ENCODE data around the gene SGCG.
"Not testable (repeated sequence)": the region's sequence is repeated elsewhere in the genome, so short reads cannot be mapped to it uniquely, and the experiment has no call there.

The SGCG gene

GRCh38 chr13:23212671-23213070, 31.9 kb downstream of the SGCG start:
- DNase-seq (ENCODE audit: low read depth in 2 of 2), result no peak

- DNase-seq (ENCODE audit: low read depth in 2 of 2), result no peak
Observed at GRCh38 chr13:23231241-23231640, 50.5 kb downstream of the SGCG start.

- no peak for DNase-seq (ENCODE audit: low read depth in 2 of 2)
Observed at GRCh38 chr13:23235994-23236393, 55.2 kb downstream of the SGCG start.

DNA sequence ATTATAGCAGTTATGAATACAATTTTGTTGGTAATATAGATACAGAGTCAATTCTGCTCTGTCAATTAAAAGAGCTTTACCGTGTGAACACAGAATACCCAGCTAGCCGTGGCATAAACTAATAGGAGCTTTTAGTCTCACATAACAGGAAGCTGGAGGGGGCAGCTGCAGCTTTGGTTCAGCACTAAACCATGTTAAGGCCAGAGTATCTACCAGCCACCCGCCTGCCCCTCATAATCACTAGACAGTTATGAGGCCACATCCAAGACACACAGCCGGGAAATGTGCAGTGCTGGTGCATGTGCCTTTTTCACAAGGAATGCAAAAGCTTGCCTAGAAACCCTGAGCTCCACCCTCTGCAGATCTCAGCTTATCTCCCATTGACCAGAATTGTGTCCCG, 62.3 kb downstream of the SGCG start:
- no peak for DNase-seq (ENCODE audit: low read depth in 2 of 2)

- DNase-seq (ENCODE audit: low read depth in 2 of 2), result not testable (repeated sequence)
Observed at GRCh38 chr13:23248410-23248809, 67.6 kb downstream of the SGCG start.

DNA sequence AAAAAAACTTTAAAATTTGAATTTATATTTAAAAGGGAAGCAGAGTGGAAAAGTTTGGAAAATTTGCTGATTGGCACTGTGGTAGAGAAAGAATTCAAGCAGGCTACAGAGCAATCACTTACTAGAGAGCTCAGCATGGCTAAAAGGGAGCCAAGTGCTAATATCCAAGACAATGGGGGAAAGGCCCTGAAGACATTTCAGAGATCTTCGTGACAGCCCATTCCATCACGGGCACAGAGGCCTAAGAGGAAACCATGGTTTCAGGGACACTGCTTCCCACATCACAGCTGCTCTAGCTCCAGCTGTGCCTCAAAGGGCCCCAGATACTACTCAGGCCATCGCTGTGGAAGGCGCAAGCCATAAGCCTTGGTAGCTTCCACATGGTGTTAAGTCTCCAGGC, 73.7 kb downstream of the SGCG start:
- no peak for DNase-seq (ENCODE audit: low read depth in 2 of 2)

- DNase-seq (ENCODE audit: low read depth in 2 of 2), result no peak
Observed at GRCh38 chr13:23267571-23267970, 86.8 kb downstream of the SGCG start.

DNA sequence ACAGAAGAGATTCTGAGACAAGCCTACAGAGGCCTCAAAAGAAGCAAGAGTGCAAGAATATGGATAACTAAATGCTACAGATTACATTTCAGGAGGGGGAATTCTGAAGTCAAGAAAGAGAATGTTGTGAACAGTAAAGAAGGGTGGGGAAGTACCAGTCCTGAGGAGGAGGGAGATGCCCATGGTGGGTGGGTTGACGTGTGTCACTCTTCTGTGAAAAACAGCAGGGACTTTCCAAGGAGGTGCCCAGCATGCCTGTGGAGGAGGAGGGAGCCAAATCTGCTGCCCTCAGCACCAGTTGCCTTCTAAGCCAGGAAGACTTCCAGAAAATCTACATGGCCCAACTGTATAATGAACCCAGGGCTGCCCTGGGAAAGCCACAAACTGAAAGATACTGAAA, 87.7 kb downstream of the SGCG start:
- DNase-seq (ENCODE audit: low read depth in 2 of 2), result no peak

DNA sequence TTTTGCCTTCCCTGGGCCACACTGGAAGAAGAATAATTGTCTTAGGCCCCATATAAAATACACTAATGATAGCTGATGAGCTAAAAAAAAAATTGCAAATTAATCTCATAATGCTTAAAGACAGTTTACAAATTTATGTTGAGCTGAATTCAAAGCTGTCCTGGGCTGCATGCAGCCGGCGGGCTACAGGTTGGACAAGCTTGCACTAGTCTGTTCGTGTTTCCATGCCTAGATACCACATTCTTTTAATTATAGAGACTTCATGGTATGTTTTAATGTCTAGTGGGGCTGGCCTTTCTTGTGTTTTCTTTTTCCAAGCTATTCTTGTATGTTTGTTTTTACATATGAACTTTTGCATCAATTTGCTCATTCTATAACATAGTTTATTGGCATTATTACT, 90.6 kb downstream of the SGCG start:
- no peak for DNase-seq (ENCODE audit: low read depth in 2 of 2)

- DNase-seq (ENCODE audit: low read depth in 2 of 2), result no peak
Observed at GRCh38 chr13:23273498-23273897, 92.7 kb downstream of the SGCG start.

- DNase-seq (ENCODE audit: low read depth in 2 of 2), result no peak
Observed at GRCh38 chr13:23279321-23279720, 98.5 kb downstream of the SGCG start.

DNA sequence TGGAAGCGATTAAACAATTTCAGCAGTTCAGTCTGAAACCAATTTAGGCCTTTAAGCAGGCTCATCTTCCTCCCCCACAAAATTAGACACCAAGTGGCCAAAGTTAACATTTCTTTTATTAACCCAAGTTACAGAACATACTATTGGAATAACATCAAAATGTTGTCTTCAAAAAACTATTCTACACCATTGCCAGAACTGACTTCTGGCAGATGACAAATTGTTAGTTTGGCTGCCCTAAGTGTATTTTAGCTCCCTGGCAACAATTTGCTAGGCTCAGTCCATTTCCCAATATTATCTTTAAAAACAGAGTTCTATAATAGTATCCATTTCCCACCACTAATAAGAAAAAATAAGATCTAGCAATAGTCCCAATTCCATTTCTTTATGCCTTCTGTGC, 107.8 kb downstream of the SGCG start:
- DNase-seq (ENCODE audit: low read depth in 2 of 2), result no peak

DNA sequence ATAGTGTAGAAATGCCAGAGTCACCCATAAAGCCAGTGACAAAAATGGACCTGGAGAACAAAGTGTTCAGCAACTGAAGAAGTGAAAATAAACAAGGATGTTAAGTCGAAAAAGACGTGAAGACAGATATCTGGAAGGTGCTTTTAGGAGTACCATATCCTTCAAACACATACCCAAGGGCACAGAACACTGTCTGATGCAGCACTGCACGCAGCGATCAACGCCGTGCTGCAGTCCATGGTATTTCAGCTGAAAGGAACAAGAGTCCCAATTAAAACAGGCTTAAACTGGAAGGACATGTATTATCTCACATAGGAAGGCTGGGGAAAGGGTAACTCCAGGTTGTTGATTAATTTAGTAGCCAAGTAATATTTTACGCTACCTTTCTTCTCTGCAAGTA, 108.2 kb downstream of the SGCG start:
- DNase-seq (ENCODE audit: low read depth in 2 of 2), result no peak

DNA sequence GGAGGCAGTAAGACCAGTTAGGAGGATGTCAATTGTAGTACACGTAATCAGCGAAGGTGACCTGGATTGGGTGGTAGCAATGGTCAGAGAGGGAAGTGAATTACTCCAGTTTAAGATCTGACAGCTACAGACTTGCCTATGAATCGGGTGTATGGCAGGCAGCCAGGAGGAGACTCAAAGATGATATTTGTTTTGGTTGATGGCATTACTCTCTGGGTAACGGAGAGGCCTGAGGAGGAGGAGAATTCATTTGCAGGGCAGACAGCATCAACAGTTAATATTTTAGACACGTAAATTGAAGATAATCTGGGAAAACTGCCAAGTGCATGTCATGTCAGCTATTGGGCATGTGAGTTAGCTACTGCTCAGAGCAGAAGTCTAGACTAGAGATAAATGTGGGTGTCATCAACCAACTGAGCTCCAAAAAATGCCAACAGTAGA, 109.2 kb downstream of the SGCG start:
- DNase-seq (ENCODE audit: low read depth in 2 of 2), result no peak

GRCh38 chr13:23292586-23292985, 111.8 kb downstream of the SGCG start:
- no peak for DNase-seq (ENCODE audit: low read depth in 2 of 2)

DNA sequence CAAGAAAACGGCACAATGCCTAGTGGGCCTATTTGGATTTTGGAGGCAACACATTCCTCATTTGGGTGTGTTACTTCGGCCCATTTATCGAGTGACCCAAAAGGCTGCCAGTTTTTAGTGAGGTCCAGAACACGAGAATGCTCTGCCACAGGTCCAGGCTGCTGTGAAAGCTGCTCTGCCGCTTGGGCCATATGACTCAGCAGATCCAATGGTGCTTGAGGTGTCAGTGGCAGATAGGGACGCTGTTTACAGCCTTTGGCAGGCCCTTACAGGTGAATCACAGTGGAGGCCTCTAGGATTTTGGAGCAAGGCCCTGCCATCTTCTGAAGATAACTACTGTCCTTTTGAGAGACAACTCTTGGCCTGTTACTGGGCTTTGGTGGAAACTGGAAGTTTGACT, 134.1 kb downstream of the SGCG start:
- not testable (repeated sequence) for DNase-seq (ENCODE audit: low read depth in 2 of 2)

- no peak for DNase-seq (ENCODE audit: low read depth in 2 of 2)
Observed at GRCh38 chr13:23319883-23320224, 139.1 kb downstream of the SGCG start.

- no peak for DNase-seq (ENCODE audit: low read depth in 2 of 2)
Observed at GRCh38 chr13:23320926-23321534, 140.3 kb downstream of the SGCG start.

- DNase-seq (ENCODE audit: low read depth in 2 of 2), result no peak
Observed at GRCh38 chr13:23321535-23322241, 140.9 kb downstream of the SGCG start.

DNA sequence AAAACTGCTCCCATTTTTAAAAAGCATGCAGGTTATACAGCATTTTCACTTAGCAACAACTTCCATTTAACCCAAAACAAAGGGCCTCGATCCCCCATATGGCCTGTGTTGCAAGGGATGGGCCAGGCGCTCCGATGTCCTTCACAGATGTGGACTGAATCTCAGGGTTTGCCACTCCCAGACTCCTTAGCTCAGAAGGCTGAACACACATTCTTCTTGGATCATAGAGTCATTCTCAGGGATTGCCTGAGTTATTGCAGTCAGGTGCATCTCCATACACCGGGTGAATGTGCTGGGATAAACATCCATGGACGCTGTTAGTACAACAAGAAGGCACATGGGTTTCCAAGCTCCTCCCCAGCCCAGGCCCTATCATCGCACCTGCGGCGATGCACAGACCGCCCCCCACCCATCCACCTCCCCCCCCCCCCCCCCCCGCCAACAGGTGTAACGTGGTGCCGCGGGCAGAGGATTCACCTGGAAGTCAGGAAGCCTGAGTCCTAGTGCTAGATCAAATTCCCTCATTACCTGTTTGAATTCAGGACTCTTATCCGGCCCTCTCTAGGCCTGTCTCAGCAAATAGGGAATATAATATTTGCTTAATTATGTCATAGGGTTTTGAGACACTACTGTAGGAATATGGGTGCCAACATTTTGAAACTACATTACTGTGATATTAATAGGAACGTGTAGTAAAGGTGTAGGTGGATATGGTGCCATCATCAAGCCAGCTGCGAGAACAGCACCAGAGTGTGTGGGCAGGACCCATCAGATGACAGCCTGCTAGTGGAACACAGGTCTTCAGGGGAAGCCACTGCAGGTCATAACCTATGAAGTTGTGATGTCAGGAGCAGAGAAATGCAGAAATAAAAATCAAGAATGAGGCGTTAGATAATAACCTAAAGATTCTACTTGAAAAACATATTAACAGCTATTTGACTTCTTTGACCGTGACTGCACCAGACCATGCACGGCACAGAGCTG, 141.9 kb downstream of the SGCG start:
- no peak for DNase-seq (ENCODE audit: low read depth in 2 of 2)

DNA sequence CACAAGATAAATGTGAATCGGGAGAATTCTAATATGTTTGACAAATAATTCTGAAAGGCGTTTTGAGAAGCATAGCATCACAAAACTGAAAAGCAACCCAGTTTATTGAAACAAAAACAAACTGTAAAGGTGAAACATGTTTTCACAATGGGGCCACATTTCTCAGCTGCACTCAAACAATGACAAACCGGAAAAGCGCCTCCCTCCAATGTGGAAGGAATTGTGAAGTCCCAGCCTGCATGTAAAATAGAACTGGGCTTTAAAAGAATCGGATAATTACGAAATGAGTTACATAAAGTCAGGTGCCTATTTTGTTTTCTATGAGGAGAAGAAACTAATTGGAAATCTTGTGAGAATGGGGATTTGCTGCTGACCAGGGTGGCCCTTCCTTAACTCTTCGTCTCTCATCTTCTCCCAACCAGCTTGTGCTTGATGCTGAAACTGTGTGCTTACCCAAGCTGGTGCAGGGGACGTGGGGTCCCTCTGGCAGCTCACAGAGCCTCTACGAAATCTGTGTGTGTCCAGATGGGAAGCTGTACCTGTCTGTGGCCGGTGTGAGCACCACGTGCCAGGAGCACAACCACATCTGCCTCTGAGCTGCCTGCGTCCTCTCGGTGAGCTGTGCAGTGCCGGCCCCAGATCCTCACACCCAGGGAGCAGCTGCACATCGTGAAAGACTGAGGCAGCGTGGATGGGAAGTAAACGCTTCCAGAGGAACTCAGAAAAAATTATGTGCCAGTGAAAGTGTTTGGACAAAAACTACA, 143.3 kb downstream of the SGCG start:
- no peak for DNase-seq (ENCODE audit: low read depth in 2 of 2)

DNA sequence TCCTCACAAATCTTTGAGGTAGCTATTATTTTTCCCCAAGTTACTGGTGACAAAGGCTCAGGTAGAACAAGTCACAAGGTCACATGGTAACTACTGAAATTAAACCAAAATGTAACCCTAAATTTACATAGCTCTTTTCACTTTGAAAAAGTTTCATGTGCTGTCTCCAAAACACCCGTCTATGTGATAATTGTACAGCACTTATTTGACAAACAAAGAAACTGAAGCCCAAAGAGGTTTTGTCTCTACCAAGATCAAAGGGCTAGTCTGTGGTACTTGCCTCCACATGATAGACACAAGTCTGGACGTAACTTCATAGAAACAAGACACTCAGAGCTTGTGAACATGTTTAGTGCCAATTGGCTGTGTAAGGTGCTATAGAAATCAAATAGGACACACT, 144.4 kb downstream of the SGCG start:
- no peak for DNase-seq (ENCODE audit: low read depth in 2 of 2)
